Fibroblast of lung (primary cell): ENCODE data around the gene SLC34A3. TPM values are rescaled to one million over a fixed set of nuclear protein-coding genes. Genes with fewer than 3 reads are reported as not detected.

Experiments
- DNase-seq, 2 donors: peaks; one replicate each; pipeline versions ENCODE4 v3.0.0 to v3.0.0-alpha.2; 2010; ENCODE audit warnings: low read depth in 2 of 2
- H2AFZ ChIP-seq: 2 replicates; pipeline ENCODE4 v1.5.1; 2012; ENCODE audit warnings: low read length, control low read depth, inconsistent platforms
- H3K27ac ChIP-seq: 2 replicates; pipeline ENCODE4 v1.5.1; 2011; ENCODE audit warnings: low read length, control low read depth; ENCODE audit not compliant: insufficient read depth
- H3K27me3 ChIP-seq: 2 replicates; pipeline ENCODE4 v1.5.1; 2011; ENCODE audit warnings: mild to moderate bottlenecking, low read length; ENCODE audit not compliant: control insufficient read depth, insufficient read depth
- H3K36me3 ChIP-seq: 2 replicates; pipeline ENCODE4 v1.5.1; 2011; ENCODE audit warnings: low read length; ENCODE audit not compliant: control insufficient read depth, insufficient read depth
- H3K4me1 ChIP-seq: 2 replicates; pipeline ENCODE4 v1.5.1; 2011; ENCODE audit warnings: low read length; ENCODE audit not compliant: control insufficient read depth, insufficient read depth; ENCODE audit errors: extremely low read depth
- H3K4me2 ChIP-seq: 2 replicates; pipeline ENCODE4 v1.5.1; 2011; ENCODE audit warnings: low read length, control low read depth; ENCODE audit not compliant: insufficient read depth; ENCODE audit errors: extremely low read depth
- H3K4me3 ChIP-seq, 4 experiments: fragments of 200-600 bp in 1 of 4; sonication (generic) in 1 of 4; replicated peaks in 1 of 4; 2 replicates each; pipeline ENCODE4 v1.5.1; 2011 to 2016; ENCODE audit warnings: low read length in 4 of 4, low read depth in 3 of 4, mild to moderate bottlenecking in 3 of 4, control low read depth in 2 of 4, inconsistent platforms in 1 of 4, mixed read lengths in 1 of 4; ENCODE audit not compliant: insufficient read depth in 1 of 4; ENCODE audit errors: control extremely low read depth in 1 of 4
- H3K79me2 ChIP-seq: 2 replicates; pipeline ENCODE4 v1.5.1; 2012; ENCODE audit warnings: mild to moderate bottlenecking, low read length, inconsistent platforms; ENCODE audit not compliant: control insufficient read depth, insufficient read depth
- H3K9ac ChIP-seq: 2 replicates; pipeline ENCODE4 v1.5.1; 2011; ENCODE audit warnings: mild to moderate bottlenecking, low read length, control low read depth; ENCODE audit not compliant: insufficient read depth
- H3K9me3 ChIP-seq: 2 replicates; pipeline ENCODE4 v1.5.1; 2012; ENCODE audit warnings: low read depth, low read length; ENCODE audit not compliant: control insufficient read depth, insufficient read depth
- H4K20me1 ChIP-seq: 2 replicates; pipeline ENCODE4 v1.5.1; 2011; ENCODE audit warnings: low read length; ENCODE audit not compliant: control insufficient read depth, insufficient read depth; ENCODE audit errors: extremely low read depth
- EZH2 ChIP-seq: IDR thresholded peaks from 2 replicates; pipeline ENCODE4 v1.5.1; 2012; ENCODE audit warnings: low read length, control low read depth, mild to moderate bottlenecking; ENCODE audit errors: missing control alignments
- polyA plus RNA-seq, 2 donors: library from polyadenylated mRNA; depleted of rRNA in 1 of 2; stranded (reverse) in 1 of 2; unstranded in 1 of 2; fragments of >200 nt; gene quantifications; 2 replicates each; pipeline ENCODE4 v1.2.1, GENCODE V29; 2011 to 2012; ENCODE audit warnings: missing spikeins in 1 of 2
- total RNA-seq: library from RNA; depleted of rRNA; stranded (reverse); fragments of >200 nt; gene quantifications from 2 replicates; pipeline ENCODE4 v1.2.1, GENCODE V29; 2014
- TF ChIP-seq, protein P1 (sequence below), 2 donors: IDR thresholded peaks in 1 of 2; conservative IDR thresholded peaks in 1 of 2; 1 replicate in 1 of 2; 2 replicates in 1 of 2; pipeline ENCODE4 v1.5.1; 2011 to 2012; ENCODE audit warnings: low read length in 2 of 2, control low read depth in 1 of 2, inconsistent platforms in 1 of 2, low read depth in 1 of 2, mild to moderate bottlenecking in 1 of 2

SLC34A3 gene
- total and polyA plus RNA-seq, 2 donors (not counting 1 experiment from before 2014, with no cell fraction given), result not detected

DNA sequence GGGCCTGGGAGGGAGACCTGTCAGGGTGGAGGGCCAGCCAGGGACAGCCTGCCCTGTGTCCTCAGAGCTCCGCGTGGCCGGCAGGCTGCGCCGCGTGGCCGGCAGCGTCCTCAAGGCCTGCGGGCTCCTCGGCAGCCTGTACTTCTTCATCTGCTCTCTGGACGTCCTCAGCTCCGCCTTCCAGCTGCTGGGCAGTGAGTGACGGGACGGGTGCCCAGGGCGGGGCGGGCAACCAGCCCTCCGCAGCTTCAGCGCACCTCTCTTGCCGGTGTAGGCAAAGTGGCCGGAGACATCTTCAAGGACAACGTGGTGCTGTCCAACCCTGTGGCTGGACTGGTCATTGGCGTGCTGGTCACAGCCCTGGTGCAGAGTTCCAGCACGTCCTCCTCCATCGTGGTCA, 1.8 kb downstream of the SLC34A3 start:
- TF ChIP-seq, protein P1, sequence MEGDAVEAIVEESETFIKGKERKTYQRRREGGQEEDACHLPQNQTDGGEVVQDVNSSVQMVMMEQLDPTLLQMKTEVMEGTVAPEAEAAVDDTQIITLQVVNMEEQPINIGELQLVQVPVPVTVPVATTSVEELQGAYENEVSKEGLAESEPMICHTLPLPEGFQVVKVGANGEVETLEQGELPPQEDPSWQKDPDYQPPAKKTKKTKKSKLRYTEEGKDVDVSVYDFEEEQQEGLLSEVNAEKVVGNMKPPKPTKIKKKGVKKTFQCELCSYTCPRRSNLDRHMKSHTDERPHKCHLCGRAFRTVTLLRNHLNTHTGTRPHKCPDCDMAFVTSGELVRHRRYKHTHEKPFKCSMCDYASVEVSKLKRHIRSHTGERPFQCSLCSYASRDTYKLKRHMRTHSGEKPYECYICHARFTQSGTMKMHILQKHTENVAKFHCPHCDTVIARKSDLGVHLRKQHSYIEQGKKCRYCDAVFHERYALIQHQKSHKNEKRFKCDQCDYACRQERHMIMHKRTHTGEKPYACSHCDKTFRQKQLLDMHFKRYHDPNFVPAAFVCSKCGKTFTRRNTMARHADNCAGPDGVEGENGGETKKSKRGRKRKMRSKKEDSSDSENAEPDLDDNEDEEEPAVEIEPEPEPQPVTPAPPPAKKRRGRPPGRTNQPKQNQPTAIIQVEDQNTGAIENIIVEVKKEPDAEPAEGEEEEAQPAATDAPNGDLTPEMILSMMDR (conservative IDR thresholded peaks at IDR 0.05 in 1 of 2, IDR thresholded peaks at IDR 0.05 in 1 of 2; ENCODE audit: low read depth in 1 of 2, low read length in 2 of 2), result no peak
- no peaks in the 10 kb centered on the region for H3K4me1 ChIP-seq
- no peaks in the 10 kb centered on the region for H3K9me3 ChIP-seq
- H4K20me1 ChIP-seq, result no peaks in the 10 kb centered on the region
- no peak for DNase-seq
- no peaks in the 10 kb centered on the region for H3K27me3 ChIP-seq
- H3K9ac ChIP-seq, result no peak overlapping the region
- no peak overlapping the region for H3K4me2 ChIP-seq
- no peaks in the 10 kb centered on the region for H3K36me3 ChIP-seq
- H3K79me2 ChIP-seq, result no peaks in the 10 kb centered on the region
- H2AFZ ChIP-seq, result no peak overlapping the region
- no peak overlapping the region for H3K4me3 ChIP-seq
- H3K27ac ChIP-seq, result no peak overlapping the region

DNA sequence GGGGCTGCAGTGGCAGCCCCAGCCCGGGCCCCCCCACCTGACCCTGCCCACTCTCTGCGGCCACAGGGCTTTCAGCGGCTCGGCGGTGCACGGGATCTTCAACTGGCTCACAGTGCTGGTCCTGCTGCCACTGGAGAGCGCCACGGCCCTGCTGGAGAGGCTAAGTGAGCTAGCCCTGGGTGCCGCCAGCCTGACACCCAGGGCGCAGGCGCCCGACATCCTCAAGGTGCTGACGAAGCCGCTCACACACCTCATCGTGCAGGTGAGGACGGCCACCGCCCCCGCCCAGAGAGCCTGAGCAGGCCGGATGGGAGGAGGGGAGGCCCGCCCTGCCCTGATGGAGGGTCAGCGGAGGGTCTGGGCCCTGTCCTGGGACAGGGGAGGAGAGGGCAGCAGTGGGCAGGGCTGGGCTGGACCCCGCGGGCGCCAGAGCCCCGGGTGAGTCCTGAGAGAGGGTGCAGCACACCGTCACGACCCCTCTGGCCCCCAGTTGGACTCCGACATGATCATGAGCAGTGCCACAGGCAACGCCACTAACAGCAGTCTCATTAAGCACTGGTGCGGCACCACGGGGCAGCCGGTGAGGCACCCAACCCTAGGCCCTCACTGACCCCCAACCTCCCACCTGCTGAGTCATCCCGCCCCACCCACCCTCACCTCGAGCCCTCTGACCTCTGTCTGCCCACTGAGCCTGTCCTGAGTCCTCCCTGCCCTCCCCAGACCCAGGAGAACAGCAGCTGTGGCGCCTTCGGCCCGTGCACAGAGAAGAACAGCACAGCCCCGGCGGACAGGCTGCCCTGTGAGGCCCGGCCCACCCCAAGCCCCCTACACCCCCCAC, 2.7 kb downstream of the SLC34A3 start:
- Histone ChIP-seq H3K27ac (no peak overlapping the region), H3K36me3 (no peaks in the 10 kb centered on the region), H3K9me3 (no peaks in the 10 kb centered on the region), H2AFZ (no peak overlapping the region), H3K4me1 (no peaks in the 10 kb centered on the region), H3K79me2 (peaks cover 3% of the 10 kb centered on the region), H3K4me2 (no peak overlapping the region), H3K27me3 (no peaks in the 10 kb centered on the region), H3K9ac (no peak overlapping the region), H3K4me3 (no peak overlapping the region), H4K20me1 (no peaks in the 10 kb centered on the region)
- no peak for DNase-seq
- TF ChIP-seq, protein P1 (conservative IDR thresholded peaks at IDR 0.05 in 1 of 2, IDR thresholded peaks at IDR 0.05 in 1 of 2; ENCODE audit: low read depth in 1 of 2, low read length in 2 of 2), result no peak
- TF ChIP-seq EZH2, result no peak

DNA sequence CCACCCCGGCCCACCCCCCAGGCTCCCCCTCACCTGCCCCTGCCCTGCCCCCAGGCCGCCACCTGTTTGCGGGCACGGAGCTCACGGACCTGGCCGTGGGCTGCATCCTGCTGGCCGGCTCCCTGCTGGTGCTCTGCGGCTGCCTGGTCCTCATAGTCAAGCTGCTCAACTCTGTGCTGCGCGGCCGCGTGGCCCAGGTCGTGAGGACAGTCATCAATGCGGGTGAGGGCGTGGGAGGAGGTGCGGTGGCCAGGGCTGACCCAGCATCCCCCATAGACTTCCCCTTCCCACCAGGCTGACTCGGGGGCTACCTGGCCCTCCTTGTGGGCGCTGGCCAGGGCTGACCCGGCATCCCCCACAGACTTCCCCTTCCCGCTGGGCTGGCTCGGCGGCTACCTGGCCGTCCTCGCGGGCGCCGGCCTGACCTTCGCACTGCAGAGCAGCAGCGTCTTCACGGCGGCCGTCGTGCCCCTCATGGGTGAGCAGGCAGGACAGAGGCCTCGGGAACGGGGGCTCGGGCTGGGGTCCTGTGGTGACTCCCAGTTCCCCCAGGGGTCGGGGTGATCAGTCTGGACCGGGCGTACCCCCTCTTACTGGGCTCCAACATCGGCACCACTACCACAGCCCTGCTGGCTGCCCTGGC, 3.5 kb downstream of the SLC34A3 start:
- Histone ChIP-seq H3K4me1 (peaks cover 2% of the 10 kb centered on the region), H3K36me3 (no peaks in the 10 kb centered on the region), H3K4me3 (no peak overlapping the region), H3K9me3 (no peaks in the 10 kb centered on the region), H3K27me3 (no peaks in the 10 kb centered on the region), H3K4me2 (no peak overlapping the region), H3K27ac (no peak overlapping the region), H3K79me2 (peaks cover 11% of the 10 kb centered on the region), H2AFZ (no peak overlapping the region), H3K9ac (no peak overlapping the region), H4K20me1 (no peaks in the 10 kb centered on the region)
- no peak for TF ChIP-seq EZH2
- TF ChIP-seq, protein P1 (conservative IDR thresholded peaks at IDR 0.05 in 1 of 2, IDR thresholded peaks at IDR 0.05 in 1 of 2; ENCODE audit: low read depth in 1 of 2, low read length in 2 of 2), result no peak
- DNase-seq, result no peak
